Kidney epithelial cell (primary cell): ENCODE measurements around the gene MAN1C1. TPM values are rescaled to one million over a fixed set of nuclear protein-coding genes. Genes with fewer than 3 reads are reported as not detected.

Experiments
- DNase-seq: peaks from one replicate; pipeline ENCODE4 v3.0.0-alpha.2; 2010; ENCODE audit warnings: low read depth
- H3K27me3 ChIP-seq: 2 replicates; pipeline ENCODE4 v1.6.0; 2011; ENCODE audit warnings: low read length; ENCODE audit not compliant: control insufficient read depth, insufficient read depth
- H3K36me3 ChIP-seq: 2 replicates; pipeline ENCODE4 v1.5.1; 2011; ENCODE audit warnings: low read length; ENCODE audit not compliant: control insufficient read depth, insufficient read depth
- H3K4me3 ChIP-seq: 2 replicates; pipeline ENCODE4 v1.5.1; 2011; ENCODE audit warnings: low read depth, mild to moderate bottlenecking, control low read depth, low read length
- CTCF ChIP-seq: IDR thresholded peaks from 2 replicates; pipeline ENCODE4 v1.5.1; 2011; ENCODE audit warnings: mild to moderate bottlenecking, moderate library complexity, low read length, control low read depth, inconsistent platforms; ENCODE audit not compliant: insufficient read depth, poor library complexity, severe bottlenecking
- total RNA-seq: library from RNA; depleted of rRNA; stranded (reverse); fragments of >200 nt; gene quantifications from 2 replicates; pipeline ENCODE4 v1.2.3, GENCODE V29; 2015

Gene MAN1C1
- total RNA-seq, 1 donor from 2014 or later, result 1.4 TPM

DNA sequence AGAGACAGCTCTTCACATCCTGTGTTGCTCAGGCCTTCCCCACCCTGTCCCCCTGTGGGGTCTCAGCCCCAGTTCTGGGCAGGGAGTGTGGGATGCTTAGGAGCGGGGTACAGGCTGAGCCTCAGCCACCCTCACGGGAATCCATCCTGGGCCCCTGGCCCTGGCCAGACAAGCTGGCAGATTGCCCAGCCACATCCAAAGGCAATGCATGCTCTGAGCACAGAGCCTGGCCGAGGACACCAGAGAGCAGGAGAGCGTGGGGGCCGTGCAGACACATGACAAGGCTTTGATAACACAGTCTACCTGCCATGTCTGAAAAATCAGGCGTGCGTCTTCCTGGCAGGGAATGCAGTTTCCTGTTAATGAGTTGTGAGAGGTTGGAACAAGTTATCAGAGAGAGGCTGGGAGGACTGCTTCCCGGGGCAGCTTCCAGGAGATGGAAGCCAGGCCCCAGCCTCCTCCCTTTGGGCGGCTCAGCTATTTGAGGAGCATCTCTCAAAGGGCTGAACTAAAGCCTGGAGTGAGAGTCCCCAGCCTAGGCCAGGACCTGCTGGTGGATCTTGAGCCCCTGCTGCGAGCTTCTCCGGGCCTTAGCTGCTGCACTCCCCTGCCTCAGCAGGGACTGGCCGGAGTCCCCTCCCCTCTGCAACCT is 111.2 kb downstream of the MAN1C1 start:
- Histone ChIP-seq H3K4me3 (no peak overlapping the region), H3K36me3 (no peaks in the 10 kb centered on the region), H3K27me3 (peaks cover 8% of the 10 kb centered on the region)
- no peak for TF ChIP-seq CTCF
- DNase-seq, result no peak

DNA sequence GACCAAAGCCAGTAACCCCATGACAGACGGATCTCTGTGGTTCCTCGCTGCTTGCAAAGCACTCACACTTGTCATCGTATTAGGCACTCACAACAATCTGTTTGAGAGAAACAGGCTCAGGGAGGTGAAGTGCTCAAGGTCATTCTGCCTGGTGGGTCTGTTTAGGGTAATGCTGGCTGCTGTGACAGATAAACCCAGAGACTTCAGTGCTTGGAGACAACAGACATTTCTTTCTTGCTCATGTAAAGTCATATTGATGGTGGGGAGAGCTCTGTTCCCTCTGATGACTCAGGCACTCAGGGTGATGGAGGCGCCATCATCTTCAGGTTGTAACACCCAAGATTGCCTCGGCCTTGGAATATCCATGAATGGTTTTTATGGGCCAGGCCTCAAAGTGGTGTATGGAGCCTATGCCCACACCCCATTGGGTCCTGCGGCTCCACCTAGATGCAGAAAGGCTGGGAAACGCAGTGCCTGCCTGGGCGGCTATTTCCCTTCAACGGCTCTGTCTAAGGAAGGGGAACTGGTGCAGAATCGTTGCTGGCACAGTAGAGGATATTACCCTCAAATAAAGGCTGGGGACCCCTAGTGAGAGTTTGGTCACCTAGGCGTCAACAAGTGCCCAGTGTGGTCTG is 111.8 kb downstream of the MAN1C1 start:
- no peak for DNase-seq
- Histone ChIP-seq H3K36me3 (no peaks in the 10 kb centered on the region), H3K27me3 (peaks cover 13% of the 10 kb centered on the region), H3K4me3 (no peak overlapping the region)
- TF ChIP-seq CTCF, result no peak

- no peak for DNase-seq
- Histone ChIP-seq H3K27me3 (peaks cover 13% of the 10 kb centered on the region), H3K4me3 (no peak overlapping the region), H3K36me3 (no peaks in the 10 kb centered on the region)
- no peak for TF ChIP-seq CTCF
Observed at GRCh38 chr1:25729045-25729444, 112.5 kb downstream of the MAN1C1 start.

DNA sequence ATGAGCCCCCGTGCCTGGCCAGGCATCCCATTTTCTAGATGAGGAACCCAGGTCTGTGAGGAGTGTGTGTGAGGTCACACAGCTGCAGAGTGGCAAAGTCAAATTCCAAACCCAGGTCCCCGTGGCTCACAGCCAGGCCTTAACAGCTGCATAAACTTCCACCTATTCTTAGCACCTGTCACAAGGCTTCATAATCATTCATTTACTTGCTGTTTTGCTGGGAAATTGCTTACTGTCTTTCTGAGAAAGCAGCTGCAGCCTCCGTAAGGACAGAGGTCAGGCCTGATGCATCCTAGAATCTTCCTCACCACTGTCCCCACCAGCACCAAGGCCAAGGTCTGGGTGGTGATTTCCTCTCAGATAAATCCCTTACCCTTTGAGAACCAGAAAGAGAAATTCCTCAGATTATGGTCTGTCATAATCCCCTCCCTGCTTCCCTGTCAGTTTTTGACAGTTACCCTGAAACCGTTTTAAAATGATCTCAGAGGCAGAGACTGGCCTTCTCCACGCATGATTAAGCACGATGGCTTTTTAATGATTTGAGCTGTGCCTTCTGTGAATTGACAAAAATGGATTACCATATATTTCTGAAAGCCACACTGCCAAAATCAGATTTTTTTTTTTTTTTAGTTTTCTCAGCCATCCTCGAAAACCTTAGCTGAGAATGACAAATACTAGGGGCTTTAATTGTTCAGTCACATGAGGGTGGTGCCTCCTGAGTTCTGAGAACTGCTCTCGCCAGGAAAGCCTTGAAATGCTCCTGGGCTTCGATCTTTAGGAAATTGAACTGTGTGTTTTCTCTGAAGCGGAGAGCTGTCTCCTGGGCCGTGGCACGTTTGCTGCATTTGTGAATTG is 113.4 kb downstream of the MAN1C1 start:
- no peak for TF ChIP-seq CTCF
- no peaks in the 10 kb centered on the region for H3K36me3 ChIP-seq
- H3K4me3 ChIP-seq, result no peak overlapping the region
- H3K27me3 ChIP-seq, result peaks cover 10% of the 10 kb centered on the region
- DNase-seq, result no peak

- peaks cover 11% of the 10 kb centered on the region for H3K27me3 ChIP-seq
- H3K36me3 ChIP-seq, result no peaks in the 10 kb centered on the region
- DNase-seq, result no peak
- no peak for TF ChIP-seq CTCF
- H3K4me3 ChIP-seq, result no peak overlapping the region
Observed at GRCh38 chr1:25731148-25731547, 114.6 kb downstream of the MAN1C1 start.
